ENCODE measurements around the gene USO1.

The USO1 gene

GRCh38 chr4:75742451-75742850, 18.1 kb downstream of the USO1 start:
- peaks cover 37% of the 10 kb centered on the region for H4K20me1 ChIP-seq (ENCODE audit: insufficient read depth, low read length)
- H3K79me2 ChIP-seq (ENCODE audit: low read length): peaks cover 52% of the 10 kb centered on the region
- H3K4me3 ChIP-seq (ENCODE audit: low read length): no peak overlapping the region

GRCh38 chr4:75745161-75745560, 20.8 kb downstream of the USO1 start:
- Histone ChIP-seq H3K79me2 (ENCODE audit: low read length) (peaks cover 49% of the 10 kb centered on the region), H3K4me2 (ENCODE audit: low read length) (no peak overlapping the region), H3K9ac (ENCODE audit: low read length) (no peak overlapping the region), H3K36me3 (replicated peaks; ENCODE audit: low read depth, low read length) (no peaks in the 10 kb centered on the region), H3K27ac (ENCODE audit: low read length) (no peak overlapping the region), H3K27me3 (ENCODE audit: low read depth, low read length) (no peaks in the 10 kb centered on the region), H3K4me1 (ENCODE audit: low read length) (no peaks in the 10 kb centered on the region), H3K9me3 (ENCODE audit: insufficient read depth, low read length) (no peaks in the 10 kb centered on the region), H2AFZ (ENCODE audit: low read depth, low read length) (no peak overlapping the region), H4K20me1 (ENCODE audit: insufficient read depth, low read length) (peaks cover 36% of the 10 kb centered on the region), H3K4me3 (ENCODE audit: low read length) (no peak overlapping the region)
- TF ChIP-seq EZH2phosphoT487 (IDR thresholded peaks at IDR 0.05; ENCODE audit: low read depth): no peak
- TF ChIP-seq CTCF (IDR thresholded peaks at IDR 0.05; ENCODE audit: low read depth, low read length): no peak

More at GRCh38 chr4:75742451-75742850, 18.1 kb downstream of the USO1 start:
- Histone ChIP-seq H3K9ac (ENCODE audit: low read length) (no peak overlapping the region), H2AFZ (ENCODE audit: low read depth, low read length) (no peak overlapping the region), H3K27me3 (ENCODE audit: low read depth, low read length) (no peaks in the 10 kb centered on the region), H3K9me3 (ENCODE audit: insufficient read depth, low read length) (no peaks in the 10 kb centered on the region), H3K4me1 (ENCODE audit: low read length) (no peaks in the 10 kb centered on the region), H3K36me3 (replicated peaks; ENCODE audit: low read depth, low read length) (peaks cover under 1% of the 10 kb centered on the region), H3K4me2 (ENCODE audit: low read length) (no peak overlapping the region), H3K27ac (ENCODE audit: low read length) (no peak overlapping the region)
- no peak for TF ChIP-seq EZH2phosphoT487 (IDR thresholded peaks at IDR 0.05; ENCODE audit: low read depth)
- no peak for TF ChIP-seq CTCF (IDR thresholded peaks at IDR 0.05; ENCODE audit: low read depth, low read length)

- peaks cover 44% of the 10 kb centered on the region for H3K79me2 ChIP-seq (ENCODE audit: low read length)
These were observed 21.4 kb downstream of the USO1 start for GRCh38 chr4:75745721-75746199.

GRCh38 chr4:75752637-75753036, 28.3 kb downstream of the USO1 start:
- Histone ChIP-seq H3K27ac (ENCODE audit: low read length) (no peak overlapping the region), H3K9me3 (ENCODE audit: insufficient read depth, low read length) (no peaks in the 10 kb centered on the region), H3K36me3 (replicated peaks; ENCODE audit: low read depth, low read length) (peaks cover 22% of the 10 kb centered on the region), H3K4me1 (ENCODE audit: low read length) (no peaks in the 10 kb centered on the region), H3K79me2 (ENCODE audit: low read length) (peaks cover 4% of the 10 kb centered on the region; the same call in 1 of the 2 replicates), H3K27me3 (ENCODE audit: low read depth, low read length) (no peaks in the 10 kb centered on the region), H4K20me1 (ENCODE audit: insufficient read depth, low read length) (no peaks in the 10 kb centered on the region), H3K4me3 (ENCODE audit: low read length) (no peak overlapping the region), H3K9ac (ENCODE audit: low read length) (no peak overlapping the region), H2AFZ (ENCODE audit: low read depth, low read length) (no peak overlapping the region), H3K4me2 (ENCODE audit: low read length) (no peak overlapping the region)
- TF ChIP-seq CTCF (IDR thresholded peaks at IDR 0.05; ENCODE audit: low read depth, low read length) (no peak), EZH2phosphoT487 (IDR thresholded peaks at IDR 0.05; ENCODE audit: low read depth) (no peak)

More at GRCh38 chr4:75745721-75746199, 21.4 kb downstream of the USO1 start:
- Histone ChIP-seq H4K20me1 (ENCODE audit: insufficient read depth, low read length) (peaks cover 34% of the 10 kb centered on the region), H3K4me1 (ENCODE audit: low read length) (no peaks in the 10 kb centered on the region), H3K4me2 (ENCODE audit: low read length) (no peak overlapping the region), H3K36me3 (replicated peaks; ENCODE audit: low read depth, low read length) (no peaks in the 10 kb centered on the region), H2AFZ (ENCODE audit: low read depth, low read length) (no peak overlapping the region), H3K4me3 (ENCODE audit: low read length) (no peak overlapping the region), H3K9me3 (ENCODE audit: insufficient read depth, low read length) (no peaks in the 10 kb centered on the region), H3K9ac (ENCODE audit: low read length) (no peak overlapping the region), H3K27me3 (ENCODE audit: low read depth, low read length) (no peaks in the 10 kb centered on the region), H3K27ac (ENCODE audit: low read length) (no peak overlapping the region)
- TF ChIP-seq EZH2phosphoT487 (IDR thresholded peaks at IDR 0.05; ENCODE audit: low read depth) (no peak), CTCF (IDR thresholded peaks at IDR 0.05; ENCODE audit: low read depth, low read length) (no peak)
